ENCODE results near the gene RCSD1.
"Not testable (repeated sequence)": the region's sequence is repeated elsewhere in the genome, so short reads cannot be mapped to it uniquely, and the experiment has no call there.

RCSD1 gene

DNA sequence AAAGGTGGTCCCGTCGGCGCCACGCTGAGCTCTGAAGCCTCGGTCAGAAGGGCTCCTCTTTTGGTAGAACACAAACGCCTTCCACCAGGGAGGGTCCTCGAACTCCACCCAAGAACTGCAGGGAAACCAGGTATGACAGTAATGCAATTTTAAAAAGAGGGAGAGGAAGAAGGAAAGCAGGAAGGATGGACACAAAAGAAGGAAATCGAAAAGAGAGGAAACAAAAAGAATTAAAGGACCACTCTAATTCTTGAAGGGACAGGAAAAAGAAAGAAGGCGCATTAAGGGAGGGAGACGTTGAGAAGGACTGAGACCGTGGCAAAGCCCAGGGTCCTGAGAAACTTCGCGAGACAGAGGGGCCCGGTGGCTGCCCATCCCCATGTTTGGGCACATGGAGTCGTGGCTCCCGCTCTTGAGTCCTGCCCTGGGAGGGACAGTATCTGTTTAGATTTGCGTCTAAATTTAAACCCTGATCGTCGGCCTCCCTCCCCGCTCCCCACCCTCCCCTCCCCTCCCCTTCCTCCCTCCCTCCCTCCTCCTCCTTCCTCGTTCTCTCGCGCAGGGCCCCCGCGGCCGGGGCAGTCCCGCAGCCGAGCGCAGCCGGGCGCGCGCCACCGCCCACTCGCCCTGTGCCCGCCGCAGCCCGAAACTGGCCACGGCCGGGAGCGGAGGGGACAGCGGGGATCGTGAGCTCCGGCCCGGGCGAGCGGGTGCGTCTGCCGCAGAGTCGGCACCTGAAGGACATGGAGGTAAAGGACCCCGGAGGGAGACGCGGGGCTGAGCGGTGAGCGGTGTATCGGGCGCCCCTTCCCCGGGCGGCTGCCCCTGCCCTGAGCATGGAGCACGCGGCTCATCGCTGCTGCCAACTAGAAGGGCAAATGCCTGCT lies at the start of gene RCSD1:
RCSD1 (plus strand) TSS at position 552 of the 887 bp plus-strand sequence; CDS start at position 744, 192 bp downstream.
- peak in 2 of 56 donors; percentile 8 to 37 for DNase-seq

DNA sequence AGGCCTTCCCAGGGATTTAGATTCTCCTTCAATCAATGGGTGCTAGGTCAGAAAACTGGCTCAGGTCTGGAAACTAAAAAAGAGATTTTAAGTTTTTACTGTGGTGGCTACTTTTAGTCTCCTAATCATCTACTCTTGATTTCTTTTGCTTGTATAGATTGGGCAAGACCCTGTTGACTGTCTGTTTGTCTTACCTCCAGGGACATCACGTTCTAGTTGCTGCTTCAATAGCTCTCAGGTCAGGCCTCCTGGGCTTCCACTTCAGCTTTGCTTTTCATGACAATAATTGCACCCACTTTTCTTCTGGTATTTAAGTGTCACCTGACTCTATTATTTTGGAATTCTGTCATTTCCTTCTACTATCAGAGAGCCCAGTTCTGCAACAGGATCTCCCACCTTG lies 48.0 kb upstream of the RCSD1 start:
- DNase-seq = no peak

DNA sequence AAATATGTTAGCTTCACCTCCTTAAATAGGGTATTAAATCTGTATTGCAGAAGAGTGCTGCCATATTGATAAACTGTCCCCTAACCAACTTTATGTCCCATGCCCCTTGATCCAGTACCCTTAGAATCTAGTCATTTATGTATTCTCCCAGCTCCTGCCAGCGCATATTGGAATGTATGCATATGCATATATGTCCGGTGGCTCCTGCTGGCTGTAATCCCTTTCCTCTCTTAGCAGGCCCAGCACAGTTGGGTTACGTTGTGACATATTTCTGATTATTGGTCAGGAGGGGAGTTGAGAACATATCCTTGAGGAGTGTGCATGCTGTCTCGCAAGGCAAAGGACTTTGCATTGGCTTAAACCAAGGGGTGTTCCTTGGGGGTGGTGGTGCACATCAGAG lies 47.3 kb upstream of the RCSD1 start:
- DNase-seq = no peak

DNA sequence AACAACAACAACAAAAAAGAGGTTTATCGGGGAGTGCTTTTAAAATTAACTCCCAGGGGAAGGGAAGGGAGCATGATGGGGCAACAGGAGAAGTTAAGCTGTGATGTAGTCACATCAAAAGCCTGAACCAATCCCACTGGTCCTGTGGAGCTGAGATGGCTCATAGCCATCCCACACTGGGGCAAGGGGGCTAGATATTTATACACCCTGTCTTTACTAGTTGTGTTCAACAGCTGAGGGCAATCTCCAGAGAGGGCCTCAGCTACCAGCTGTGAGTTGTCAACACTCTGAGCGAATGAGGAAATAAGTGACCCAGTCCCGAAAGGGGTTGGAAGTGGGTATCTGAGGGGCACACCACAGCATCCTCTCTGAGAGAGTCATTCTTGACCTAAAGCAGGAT lies 45.5 kb upstream of the RCSD1 start:
- no peak for DNase-seq

DNA sequence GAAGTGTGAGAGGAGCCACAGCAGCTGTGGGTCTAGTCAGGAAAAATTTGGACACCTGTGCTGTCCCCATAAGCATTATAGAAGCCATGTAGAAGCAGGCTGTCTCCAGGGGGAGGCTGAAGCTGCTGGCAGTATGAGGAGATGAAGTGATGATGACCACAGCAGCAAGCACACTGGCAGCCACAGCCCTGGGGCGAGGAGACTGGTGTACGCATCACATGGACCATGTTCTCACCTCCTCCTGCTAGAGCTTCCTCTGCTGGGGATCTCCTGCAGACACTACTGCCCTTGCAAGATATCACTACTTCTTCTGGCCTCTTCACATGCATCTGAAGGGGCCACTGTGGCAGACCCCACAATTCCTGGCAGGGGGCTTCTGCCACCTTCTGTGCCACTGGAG lies 42.7 kb upstream of the RCSD1 start:
- no peak for DNase-seq

DNA sequence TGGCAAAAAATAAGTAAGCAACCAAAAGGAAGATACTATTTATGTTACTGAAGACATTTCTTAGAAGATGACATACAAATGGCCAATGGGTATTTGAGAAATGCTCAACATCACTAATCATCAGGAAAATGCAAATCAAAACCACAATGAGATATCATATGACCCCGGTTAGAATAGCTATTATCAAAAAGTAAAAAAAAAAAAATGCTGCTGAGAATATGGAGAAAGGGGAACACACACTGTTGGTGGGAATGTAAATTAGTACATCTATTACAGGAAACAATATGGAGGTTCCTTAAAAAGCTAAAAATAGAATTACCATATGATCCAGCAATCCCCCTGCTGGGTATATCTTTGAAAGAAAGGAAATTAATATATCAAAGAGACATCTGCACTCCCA lies 42.2 kb upstream of the RCSD1 start:
- DNase-seq = no peak

DNA sequence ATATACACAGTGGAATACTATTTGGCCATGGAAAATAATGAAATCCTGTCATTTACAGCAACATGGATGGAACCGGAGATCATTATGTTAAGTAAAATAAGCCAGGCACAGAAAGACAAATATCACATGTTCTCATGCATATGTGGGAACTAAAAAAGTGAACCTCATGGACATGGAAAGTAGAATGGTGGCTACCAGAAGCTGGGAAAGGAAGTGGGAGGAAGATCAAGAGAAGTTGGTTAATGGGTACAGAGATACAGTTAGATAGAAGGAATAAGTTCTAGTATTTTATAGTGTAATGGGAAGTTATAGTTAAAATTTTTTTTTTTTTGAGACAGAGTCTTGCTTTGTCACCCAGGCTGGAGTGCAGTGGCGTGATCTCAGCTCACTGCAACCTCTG lies 41.7 kb upstream of the RCSD1 start:
- no peak for DNase-seq

DNA sequence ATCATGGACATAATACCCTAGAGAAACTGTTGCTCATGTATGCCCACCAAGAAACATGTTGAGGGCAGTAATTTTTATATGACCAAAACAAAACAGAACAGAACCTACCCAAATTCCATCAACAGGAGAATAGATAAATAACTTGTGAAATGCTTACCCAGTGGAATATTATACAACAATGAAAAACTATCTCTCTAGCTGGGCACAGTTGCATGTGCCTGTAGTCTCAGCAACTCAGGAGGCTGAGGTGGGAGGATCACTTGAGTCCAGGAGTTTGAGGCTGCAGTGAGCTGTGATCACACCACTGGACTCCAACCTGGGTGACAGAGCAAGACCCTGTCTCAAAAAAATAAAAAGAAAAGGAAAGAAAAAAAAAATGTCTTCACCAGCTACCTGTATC lies 37.6 kb upstream of the RCSD1 start:
- no peak for DNase-seq

DNA sequence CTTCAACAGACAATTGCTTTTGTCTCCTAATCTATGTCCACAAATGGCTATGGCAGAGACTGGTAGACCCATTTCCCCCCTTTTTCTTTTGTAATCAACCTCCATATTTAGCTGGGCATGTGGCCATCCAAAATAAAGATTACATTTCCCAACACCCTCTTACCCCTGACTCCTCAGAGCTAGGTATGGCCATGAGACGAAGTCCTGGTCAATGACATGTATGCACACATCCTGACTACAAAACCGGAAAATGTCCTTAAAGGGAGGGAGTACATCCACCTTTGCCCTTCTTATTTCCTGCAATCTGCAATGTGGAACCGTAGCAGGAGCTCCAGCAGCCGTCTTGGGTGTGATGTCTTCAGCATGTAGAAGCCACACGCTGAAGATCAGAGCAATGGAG lies 36.2 kb upstream of the RCSD1 start:
- no peak for DNase-seq

DNA sequence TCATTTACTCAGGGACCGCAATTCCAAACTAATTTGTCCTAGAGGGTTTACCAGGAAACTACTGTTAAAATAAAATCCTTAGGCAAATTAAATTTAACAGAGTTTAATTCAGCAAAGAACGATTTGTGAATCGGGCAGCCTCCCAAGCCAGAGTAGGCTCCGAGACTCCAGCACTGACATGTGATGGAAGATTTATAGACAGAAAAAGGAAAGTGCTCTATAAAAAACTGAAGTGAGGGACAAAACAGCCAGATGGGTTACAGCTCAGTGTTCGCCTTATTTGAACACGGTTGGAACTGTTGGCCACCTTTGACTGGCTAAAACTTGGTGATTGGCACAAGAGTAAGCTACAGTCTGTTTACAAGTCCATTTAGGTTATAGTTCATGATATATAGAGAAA lies 35.2 kb upstream of the RCSD1 start:
- DNase-seq = no peak

DNA sequence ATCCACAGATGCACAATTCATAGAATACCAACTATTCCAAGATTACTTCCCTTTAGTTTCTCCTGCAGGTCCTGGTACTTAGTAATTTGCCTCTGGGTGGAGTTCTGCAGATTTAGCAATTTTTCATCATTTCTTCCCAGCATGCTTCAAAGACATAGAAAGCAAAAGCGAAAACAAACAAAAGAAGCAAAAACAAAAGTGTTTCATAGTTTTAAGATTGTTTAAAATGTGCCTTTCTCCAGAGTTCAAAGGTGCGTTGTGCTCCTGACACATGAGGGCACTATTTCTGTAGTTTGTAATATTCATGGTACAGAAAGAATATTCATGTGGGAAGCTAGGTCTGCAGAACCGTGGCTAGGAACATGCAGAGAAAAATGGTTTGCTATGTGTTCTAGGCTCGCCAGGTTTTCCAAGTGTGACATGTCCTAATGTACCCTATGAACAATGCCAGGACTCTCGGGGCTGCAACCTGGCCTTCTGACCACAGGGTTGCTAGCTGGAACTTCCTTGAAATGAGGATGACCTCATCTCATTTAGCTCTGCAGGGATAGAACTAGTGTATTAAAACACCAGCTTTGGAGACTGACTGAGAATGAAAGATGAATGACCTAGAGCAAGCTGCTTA lies 30.0 kb upstream of the RCSD1 start:
- DNase-seq = peak in 7 of 56 donors; percentile 2 to 44 (median 6)

DNA sequence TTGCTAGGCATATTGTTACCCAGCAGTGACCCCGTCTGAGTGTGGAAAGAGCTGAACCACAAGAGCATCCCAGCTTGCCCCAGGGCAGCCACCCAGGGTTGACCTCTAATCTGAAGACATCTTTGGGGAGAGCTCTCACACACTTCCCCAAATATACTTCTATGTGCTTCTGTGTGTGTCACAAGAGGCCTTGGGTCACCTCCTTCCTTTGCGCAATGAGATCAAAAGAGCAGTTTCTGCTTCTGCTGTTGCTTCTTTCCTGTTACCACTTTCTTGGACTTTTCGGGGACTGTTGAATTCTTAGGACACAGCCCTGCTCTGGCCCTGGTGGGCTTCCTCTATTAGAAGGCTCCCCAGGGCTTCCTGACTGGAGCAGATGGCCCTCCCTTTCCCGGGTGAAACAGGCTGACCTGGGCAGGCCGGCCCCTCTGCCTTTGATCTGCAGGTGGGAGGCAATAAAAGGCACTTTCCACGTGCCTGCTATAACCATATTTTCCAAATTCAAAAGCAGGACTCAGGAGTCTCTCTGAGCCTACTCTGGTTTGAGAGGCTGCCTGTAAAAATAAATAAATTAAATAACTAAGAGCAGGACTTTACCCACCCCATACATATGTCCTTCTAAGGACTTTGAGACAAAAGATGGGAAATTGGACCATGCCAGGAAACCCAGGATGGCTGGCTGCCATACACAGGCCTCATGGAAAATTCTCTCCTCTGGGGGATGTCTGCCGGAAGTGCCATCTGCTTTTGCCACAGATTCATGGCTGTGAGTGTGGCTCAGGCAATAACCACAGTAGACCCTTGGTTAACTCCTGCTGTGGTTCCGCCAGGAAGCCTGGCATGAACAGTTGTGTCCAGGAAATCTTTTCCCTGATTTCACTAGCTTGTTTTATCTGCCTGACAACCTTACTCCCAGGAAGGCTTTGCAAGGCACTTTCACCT lies 28.3 kb upstream of the RCSD1 start:
- peak in 6 of 56 donors; percentile 4 to 14 (median 8) for DNase-seq

DNA sequence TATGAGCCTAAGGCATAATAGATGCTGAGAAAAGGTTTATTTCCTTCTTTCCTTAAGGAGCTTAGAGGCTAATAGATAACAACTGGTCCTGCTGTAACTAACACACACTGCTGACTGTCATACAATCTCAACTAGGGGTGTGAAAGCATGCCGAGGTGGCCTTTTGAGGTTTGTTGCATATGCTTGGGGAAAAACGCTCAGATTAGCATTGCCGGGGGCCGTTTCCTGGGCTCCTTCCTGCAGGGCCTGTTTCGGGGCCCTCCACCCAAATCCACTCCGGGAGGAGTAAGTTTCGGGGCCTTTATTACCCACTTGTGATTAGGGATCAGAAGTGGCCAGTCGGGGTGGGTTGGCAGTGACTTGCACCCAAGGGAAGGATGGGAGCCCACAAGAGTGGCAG lies 27.2 kb upstream of the RCSD1 start:
- DNase-seq = no peak

DNA sequence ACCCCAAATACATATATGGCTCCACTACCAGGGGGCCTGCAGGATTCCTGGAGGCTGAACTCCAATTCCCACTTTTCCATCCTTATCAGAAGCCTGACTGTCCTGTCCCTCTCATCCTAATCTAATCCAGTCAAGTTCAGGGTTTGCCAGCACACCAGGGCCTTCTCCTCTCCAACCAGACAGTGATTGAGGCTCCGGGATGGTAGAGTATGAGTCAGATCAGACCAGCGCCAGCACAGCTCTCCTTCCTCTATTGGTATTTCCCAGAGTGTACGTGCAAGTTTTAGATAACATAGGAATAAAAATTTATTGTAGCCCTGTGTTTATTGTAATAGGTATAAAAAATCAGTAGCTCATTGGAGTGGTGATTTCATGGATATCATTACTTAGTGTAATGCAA lies 24.5 kb upstream of the RCSD1 start:
- DNase-seq = no peak

GRCh38 chr1:167611983-167612382 lies 18.0 kb upstream of the RCSD1 start:
- DNase-seq = no peak

DNA sequence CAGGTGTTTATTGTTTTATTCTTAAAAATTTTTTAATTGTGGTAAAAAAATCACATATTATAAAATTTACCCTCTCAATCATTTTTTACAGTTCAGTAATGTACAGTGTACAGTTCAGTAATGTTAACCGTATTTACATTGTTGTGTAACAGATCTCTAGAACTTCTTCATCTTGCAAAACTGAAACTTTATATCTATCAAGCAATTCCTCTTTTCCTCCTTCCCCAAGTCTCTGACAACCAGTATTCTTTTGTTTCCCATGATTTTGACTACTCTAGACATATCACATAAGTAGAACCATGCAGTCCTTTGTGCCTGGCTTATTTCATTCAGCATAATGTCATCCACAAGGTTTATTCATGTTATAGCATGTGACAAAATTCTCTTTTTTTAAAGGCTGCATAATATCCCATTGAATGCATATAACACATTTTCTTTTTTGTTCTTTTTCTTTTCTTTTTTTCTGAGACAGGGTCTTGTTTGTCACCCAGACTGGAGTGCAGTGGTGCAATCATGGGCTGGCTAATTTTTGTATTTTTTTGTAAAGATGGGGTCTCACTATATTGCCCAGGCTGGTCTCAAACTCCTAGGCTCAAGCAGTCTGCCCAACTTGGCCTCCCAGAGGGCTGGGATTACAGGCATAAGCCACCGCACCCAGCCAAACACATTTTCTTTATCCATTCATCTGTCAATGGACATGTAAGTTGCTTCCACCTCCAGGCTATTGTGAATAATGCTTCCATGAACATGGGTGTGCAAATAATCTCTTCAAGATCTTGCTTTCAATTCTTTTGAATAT lies 17.2 kb upstream of the RCSD1 start:
- DNase-seq = no peak

GRCh38 chr1:167613984-167614383 lies 16.0 kb upstream of the RCSD1 start:
- not testable (repeated sequence) for DNase-seq

DNA sequence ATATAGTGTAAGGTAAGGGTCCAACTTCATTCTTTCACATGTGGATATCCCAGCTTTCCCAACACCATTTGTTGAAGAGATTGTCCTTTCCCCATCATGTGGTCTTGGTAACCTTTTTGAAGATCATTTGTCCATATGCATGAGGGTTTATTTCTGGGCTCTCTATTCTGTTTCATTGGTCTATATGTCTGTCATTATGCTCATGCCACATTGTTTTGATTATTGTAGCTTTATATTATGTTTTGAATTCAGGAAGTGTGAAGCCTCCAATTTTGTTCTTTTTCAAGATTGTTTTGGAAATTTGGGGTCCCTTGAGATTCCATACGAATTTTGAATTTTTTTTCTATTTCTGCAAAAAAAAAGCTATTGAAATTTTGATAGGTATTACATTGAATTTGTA lies 15.2 kb upstream of the RCSD1 start:
- no peak for DNase-seq

- no peak for DNase-seq
Measured at GRCh38 chr1:167616521-167616920, 13.5 kb upstream of the RCSD1 start.

Measured in nucleus accumbens (tissue), 56 donors.